GM19328 (cell line): ENCODE measurements around the gene CCDC120.

Experiments
- ATAC-seq: cut with Tn5 transposase; IDR thresholded peaks from one replicate; pipeline ENCODE4 v1.9.1; 2021; ENCODE audit warnings: mild to moderate bottlenecking, moderate library complexity; ENCODE audit not compliant: unreplicated experiment

Gene CCDC120, protein sequence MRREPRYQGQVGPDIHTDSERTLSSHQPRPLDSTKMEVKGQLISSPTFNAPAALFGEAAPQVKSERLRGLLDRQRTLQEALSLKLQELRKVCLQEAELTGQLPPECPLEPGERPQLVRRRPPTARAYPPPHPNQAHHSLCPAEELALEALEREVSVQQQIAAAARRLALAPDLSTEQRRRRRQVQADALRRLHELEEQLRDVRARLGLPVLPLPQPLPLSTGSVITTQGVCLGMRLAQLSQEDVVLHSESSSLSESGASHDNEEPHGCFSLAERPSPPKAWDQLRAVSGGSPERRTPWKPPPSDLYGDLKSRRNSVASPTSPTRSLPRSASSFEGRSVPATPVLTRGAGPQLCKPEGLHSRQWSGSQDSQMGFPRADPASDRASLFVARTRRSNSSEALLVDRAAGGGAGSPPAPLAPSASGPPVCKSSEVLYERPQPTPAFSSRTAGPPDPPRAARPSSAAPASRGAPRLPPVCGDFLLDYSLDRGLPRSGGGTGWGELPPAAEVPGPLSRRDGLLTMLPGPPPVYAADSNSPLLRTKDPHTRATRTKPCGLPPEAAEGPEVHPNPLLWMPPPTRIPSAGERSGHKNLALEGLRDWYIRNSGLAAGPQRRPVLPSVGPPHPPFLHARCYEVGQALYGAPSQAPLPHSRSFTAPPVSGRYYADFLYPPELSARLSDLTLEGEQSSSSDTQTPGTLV

DNA sequence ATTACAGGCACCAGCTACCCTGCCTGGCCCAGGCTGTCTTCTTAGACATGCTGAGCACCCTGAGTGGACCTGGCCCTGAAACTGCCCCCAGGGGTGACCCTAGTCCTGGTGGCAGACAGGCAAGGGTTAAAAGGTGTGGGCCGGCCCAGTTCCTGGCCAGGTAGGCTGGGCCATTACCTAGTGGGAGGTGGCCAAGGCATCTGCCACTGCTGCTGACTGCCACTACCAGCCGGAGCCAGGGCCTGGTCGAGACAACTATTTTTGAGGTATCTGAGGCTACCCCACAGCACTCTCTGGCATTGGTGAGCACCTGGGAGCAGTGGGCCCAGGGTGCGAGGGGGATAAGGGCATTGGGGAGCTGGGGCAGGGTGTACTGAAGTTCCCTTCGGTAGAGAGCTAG lies at the start of gene CCDC120:
TSS of gene CCDC120 (plus strand) at position 206 of the 400 bp plus-strand sequence. CDS start 3,043 bp downstream, outside the sequence.
- ATAC-seq = no peak

DNA sequence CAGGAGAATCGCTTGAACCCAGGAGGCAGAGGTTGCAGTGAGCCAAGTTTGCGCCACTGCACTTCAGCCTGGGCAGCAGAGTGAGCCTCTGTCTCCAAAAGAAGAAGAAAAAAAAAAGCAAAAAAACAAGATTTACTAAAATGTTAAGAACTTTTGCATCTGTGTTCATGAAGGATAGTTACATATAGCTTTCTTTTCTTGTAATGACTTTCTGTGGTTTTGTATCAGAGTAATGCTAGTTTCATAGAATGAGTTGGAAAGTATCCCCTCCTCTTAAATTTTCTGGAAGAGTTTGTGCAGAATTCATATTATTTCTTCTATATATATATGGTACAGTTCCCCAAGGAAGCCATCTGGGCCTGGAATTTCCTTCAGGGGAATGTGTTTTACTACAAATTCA lies 39.7 kb upstream of the CCDC120 start:
- ATAC-seq = no peak

DNA sequence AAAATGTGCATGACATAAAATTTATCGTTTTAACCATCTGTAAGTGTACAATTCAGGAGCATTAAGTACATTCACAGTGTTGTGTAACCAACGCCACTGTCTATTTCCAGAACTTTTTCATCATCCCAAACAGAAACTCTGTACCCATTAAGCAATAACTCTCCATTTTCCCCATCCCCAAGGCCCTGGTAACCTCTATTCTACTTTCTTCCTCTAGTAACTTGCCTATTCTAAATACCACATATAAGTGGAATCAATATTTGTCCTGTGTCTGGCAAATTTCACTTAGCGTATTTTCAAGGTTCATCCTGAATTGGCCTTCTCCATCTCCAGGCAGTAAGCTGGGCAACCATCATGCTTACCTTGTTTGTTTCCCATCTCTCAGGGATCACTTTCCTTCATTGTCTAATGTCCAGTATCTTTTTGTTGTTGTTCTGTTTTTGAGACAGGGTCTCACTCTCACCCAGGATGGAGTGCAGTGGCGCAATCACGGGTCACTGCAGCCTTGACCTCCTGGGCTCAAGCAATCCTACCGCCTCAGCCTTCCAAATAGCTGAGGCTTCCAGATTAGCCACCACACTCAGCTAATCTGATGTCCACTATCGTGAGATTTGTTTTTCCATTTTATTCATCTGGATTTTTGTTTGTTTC lies 39.1 kb upstream of the CCDC120 start:
- ATAC-seq = no peak

DNA sequence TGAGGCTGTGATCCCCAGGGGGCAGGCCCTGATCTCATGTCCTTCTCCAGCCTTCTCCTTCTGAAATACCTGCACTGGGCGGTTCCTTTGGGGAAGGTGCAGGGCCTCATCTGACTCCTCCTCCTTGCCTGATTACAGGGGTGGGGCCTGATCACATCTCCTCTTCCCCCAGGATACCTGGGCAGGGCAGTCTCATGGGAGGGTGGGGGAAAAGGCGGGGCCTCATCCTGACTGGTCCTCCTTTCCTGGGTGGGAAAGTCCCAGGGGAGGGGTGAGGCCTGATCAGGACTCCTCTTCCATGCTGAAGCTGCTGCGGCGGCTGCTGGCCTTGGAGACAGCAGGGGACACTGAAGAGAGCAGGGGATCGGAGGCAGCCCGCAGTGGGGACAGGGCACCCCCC lies 28.9 kb upstream of the CCDC120 start:
- ATAC-seq = no peak

DNA sequence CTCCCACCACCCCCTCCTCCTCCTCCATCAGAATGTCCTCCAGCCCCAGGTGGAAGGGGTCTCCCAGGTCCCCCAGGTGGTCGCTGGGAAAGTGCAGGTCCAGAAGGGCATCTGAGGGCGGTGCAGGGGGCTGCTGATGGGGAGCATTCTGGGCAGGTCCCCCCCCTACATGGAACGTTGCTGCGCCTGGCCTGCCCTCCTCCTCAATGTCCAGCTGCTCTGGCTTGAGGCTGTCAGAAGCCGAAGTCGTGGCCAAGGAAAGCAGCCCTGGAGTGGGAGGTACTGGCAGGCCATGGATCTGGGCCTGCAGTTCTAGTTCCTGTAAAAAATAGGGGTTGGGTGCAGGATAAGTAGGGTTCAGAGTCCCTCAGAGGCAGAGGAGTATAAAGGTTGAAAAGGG lies 28.5 kb upstream of the CCDC120 start:
- ATAC-seq = no peak

DNA sequence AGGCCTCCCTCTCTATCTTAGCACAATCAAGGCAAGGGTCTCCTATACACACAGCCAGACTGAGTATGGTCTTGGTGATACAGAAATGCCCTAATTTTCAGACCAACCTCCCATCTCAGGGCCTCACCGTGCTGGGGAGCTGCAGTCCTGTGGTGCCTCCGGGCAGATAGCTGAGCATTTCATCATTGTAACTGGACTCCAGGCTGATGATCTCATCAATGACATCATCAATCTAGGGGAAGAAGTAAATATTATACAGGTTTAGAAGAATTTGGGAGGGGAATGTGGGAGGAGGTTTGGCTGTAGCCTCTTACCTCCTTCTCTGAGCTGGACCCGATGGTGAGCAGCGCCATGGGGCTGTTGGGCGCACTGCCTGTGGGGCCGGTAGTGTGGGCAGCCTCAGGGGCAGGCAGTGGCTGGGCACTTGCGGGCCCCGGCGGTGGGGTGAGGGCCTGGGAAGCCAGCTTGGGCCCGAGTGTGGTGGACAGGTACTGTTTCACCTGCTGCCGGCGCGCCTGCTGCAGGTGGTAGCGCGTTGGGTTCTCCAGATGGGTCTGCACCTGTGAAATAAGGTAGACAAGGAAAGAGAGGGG lies 20.8 kb upstream of the CCDC120 start:
- no peak for ATAC-seq

DNA sequence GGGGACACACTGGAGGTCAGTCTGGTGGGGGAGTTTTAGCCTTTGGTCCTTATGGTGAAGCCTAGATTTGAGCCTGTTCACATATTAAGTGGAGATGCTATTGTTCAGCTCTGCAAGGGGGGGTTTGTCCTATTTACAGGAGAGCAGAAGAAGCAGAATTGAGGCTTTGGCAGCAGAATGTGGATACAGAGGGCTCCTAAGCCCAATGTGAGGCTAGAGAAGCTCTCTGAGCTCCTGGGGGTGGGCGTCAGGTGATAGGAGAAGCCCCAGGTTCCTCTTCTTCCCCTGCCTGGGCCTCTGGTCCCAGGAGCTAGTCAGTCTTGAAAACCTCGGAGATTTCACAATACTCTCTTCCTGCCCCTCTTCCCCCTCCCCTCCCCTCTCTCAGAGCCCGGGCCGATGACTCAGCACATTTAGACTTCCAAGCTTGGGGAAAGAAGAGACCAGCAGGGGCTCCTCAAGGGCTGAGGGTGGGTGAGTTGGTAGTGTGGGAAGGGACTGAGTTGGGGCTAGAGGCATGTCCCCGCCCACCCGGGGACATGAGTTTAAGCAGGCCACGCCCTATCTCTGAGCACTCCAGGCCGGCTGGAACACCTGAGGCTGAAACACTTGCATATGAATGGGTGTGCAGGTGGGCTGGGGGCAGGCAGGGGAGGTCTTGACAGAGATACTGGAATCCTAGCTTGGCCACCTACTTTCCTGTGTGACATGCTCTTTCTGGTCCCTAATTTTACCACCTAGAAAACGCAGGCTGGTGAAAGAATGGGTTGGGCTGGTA lies 19.0 kb upstream of the CCDC120 start:
- no peak for ATAC-seq

DNA sequence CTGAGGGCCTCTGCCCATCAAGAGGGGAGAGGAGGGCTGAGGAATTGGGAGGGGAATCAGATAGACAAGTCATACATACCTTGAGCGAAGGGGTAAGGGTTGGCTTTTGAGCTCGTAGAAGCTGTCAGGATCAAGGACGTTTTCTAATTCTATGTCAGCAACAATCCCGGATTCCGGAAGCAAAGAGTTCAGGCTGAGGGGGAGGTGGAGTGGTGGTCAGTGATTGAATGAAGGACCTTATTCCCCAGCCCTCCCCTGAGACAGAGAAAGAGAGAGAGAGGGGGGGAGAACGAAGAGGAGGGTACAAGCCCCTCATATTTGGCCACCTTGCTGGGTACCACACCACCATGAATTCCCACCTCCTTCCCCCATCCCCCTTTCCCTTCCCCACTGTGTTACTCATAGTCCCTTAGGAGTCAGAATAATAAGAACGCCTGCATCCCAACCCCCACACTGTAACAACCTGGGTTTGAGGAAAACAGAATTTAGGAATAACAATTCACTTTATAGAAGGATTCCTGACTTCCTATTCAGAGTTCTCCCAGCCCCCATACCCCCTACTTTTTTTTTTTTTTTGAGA lies 18.3 kb upstream of the CCDC120 start:
- ATAC-seq = no peak

DNA sequence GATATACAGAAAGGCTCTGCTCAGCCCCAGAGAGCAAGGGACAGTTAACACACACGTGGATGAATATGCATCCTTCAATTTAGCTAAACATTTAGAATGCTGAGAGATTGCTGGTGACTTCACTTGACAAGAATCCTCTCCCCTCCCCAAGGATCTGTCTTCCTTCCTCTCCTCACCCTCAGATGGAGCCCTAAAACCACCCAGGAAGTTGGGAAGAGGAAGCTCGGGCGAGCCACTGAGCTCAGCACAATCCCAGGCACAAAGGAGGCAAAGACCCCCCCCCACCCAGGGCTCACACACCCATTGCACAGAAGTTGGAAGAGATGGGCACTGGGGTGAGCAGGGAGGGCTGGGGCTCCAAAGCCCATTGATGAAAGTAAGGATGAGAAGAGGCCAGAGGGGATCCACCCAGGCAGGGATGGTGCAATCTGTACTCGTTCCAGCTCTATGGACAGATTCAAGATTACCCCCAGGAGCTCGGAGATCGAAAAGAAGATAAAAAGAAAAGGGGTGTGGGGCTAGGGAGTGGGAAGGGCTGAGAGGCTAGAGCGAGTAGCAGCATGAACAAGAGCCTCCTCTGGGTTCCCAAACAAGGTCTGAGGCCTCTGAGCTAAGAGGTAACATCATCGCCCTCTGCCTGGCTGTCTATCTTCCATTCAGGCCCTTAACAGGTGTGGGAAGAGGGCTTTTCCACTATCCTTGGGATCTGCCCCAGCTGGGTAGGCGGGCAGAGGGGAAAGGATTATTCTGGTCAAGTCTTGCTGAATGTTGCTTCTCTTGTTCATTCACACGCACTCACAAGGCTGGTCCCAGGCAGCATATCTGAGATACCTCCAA lies 16.8 kb upstream of the CCDC120 start:
- ATAC-seq = no peak

DNA sequence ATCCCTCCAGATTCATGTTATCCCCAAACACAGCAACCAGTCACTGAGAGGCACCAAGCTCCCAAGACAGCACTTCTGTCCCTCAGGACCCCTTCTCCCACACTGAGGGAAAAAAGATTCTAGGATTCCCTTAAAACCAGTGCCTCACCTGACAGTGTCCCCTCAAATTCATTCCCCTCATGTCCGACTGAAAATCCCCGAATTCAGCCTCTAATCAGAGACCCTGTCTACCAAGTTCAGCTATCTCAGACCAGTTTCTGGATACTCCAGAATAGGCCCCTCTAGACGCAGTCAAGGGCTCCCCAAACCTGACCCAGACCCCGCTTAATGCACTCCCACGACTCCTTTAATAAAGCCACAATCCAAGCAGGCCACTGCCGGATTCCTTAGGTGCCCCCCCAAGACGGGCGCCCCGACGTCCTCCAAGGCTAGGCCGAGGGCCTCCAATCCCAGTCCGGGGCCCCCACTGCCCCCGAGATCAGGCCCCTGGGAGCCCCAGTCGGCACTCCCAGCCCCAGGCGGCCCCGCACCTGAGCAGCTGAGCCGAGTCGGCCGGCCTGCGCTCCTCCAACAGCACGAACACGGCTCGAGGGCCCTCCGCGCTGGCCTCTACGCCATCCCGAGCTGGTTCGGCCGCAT lies 16.1 kb upstream of the CCDC120 start:
- peak; percentile 4 for ATAC-seq

DNA sequence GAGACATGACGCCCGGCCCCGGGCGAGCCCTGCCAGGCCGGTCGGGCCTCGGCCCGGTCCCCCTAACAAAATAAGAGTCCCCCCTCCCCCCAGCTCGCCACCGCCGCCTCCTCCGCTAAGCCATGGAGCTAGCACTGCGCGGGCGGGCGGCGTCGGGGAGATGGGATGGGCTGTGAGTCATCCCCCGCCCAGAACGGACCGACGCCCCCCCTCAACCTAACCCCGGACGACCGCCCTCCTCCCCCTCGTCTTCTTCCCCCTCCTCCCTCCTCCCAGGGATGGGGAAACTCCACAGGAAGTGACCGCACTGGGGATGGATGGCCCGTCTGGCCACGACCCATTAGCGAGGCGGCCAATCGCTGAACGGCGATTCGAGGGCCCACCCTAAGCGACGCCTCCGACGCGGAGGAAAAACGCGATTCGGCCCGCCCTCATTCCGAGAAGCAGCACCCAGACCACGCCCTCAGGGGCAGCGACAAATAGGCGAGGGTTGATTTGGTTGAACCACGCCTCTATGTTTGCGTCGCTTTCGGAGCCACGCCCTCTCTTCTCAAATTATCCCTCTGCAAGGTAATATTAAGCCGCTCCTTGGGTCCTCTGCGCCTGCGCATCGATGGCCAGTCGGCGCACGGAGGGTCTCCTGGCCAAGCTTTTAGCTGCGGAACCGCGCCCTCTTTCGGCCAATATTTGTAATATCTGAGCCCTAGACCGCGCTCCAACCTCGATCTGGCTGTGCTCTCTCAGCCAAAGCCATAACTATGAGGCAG lies 15.4 kb upstream of the CCDC120 start, which contains the start of gene TFE3:
TSS of gene TFE3 (minus strand) at position 138 of the 767 bp plus-strand sequence. CDS start at position 7, 131 bp downstream.
- peak; percentile 88 for ATAC-seq

DNA sequence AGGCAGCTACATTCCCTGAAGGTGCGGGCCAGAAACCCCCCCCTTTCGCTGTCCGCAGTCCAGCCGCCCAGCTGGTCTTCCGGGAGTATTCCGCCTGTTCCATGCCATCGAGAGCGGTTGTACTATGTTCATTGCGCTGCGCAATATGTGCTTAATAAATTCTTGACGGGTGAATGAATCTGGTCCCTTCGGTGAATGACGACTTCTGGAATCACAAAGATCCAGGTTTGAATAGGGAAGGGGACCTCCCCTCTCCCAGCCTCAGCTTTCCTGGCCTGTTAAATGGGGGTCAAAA lies 14.9 kb upstream of the CCDC120 start:
- ATAC-seq = no peak

DNA sequence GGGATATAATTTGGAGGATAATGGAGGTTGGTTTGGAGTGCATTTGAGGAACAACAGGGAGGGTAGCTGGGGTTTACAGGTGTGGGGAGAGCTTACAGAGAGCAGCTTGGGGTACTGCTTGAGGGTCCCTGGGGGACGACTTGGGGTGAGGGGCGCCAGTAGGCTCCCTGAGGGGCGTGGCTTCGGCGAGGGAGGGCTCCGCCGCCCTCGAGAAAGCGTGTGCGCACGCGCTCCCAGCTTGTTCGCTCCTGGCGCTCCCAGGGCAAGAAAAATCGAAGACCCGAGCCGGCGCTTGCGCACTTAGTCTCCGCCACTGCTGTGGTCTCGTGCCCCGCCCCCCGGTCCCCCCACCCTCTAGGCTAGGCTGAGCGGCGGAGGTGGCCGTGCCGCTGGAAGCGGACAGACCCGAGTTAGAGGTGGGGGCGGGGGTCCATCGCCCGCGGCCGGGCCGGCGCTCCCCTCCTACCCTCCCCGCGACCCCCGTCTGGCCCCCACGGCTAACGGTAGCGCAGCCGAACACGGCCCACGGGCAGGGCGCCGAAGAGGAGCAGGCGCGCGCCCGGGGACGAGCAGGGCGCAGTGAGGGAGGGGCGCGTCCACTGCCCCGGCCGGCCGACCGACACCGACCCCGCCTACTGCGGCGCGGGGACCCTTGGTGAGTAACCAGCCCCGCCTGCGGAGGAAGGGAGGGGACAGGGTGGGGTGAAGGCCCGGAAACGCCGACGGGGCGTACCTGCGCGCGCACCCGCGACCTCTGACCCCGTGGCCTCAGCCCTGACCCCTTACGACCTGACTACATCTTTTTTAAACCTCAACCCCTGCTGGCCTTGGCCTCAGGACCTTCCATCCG lies 5.4 kb upstream of the CCDC120 start:
- no peak for ATAC-seq

DNA sequence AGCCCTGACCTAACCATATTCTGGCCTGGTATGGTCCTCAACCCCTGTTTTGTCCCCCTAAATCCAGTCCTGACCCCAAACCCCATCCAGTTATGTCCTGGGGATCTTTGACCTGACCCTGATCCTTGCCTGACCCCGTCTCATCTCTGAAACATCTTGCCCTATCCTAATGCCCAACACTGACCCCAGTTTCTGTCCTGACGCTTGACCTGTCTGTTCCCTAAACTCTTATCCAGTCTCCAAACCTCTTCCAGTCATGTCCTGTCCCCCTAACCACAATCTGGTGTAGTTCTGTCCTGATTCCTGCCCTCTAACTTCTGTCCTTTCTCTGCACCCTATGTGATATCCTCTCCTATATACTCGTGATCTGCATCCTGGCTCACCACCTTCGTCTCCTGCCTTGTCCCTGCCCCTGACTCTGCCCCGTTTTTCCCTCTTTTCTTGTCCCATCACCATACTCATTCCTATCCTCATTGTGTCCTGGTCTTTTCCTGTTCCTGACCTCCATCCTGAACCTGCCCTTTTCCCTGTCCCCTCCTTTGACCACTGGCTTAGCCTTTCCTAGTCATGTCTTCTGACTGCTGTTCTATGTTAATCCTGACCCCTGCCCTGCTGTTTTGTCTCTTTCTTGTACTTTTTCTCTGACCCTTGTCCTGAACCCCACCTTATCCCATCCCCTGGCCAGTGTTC lies 4.6 kb upstream of the CCDC120 start:
- ATAC-seq = no peak

DNA sequence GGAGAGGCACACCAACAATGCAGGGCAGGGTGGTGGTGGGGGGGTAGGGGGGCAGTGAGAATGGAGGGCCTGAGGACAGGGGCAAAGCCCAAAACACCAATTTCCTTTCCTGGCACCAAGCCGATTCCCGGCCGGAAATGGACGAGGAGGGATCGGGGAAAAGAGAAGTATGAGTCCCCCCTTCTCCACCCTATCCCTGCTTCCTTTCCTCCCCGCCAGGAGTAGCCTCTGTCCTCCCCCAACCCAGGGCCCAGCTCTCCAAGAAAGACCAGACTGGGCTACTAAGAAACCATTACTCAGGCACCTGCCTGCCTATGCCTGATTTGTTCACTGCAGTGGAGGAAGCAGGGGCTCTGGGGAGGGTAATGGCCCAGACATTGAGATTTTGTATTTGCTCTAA lies 402 bp downstream of the CCDC120 start:
- ATAC-seq = no peak

DNA sequence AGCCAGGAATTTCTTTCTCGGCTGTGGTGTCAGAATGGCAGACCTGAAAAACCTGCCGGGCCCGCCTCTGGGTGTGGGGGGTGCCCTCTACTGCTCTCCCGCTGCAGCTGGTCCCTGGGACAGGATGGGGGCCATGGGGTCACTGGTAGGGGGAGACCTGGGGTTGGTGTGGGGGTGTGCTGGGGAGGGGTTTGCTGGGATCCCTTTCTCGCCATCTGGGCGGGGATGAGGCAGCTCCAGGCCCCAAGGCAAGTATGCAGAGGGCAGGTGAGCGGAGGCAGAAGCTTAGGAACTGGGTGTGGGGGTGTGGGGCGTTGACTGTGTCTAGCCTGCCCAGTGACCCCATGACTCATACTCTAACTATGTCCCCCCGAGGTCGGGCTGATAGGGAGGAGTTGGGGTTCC lies 884 bp downstream of the CCDC120 start:
- ATAC-seq = no peak

DNA sequence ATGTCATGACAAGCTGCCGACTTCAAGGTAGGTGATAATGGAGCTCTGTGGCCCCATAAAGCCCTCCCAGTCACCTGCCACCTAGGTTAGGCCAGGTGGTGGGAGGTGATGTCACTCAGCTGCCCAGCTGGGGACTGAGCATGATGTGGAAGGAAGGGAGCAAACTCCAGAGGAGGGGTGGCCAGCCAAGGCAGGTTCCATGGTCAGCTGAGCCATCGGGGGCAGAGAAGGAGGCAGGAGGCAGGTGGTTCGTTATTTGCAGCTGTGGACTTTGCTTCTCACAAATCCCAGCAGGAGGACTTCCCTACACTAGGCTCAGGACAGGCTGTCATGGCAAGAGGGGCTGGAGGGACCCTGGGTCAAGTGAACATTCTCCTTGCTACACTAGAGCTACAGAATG lies 2.1 kb downstream of the CCDC120 start:
- no peak for ATAC-seq
